Loucy (cell line): Measurements from ENCODE around the gene NFAT5.
A peak's percentile ranks its signal among the peaks of the same experiment; 100 is the strongest.

ENCODE experiments used
- H2AFZ ChIP-seq: fragments of 200-600 bp; sonication (generic); 2 replicates; pipeline ENCODE4 v1.6.0; 2016; ENCODE audit warnings: antibody characterized with exemption, mild to moderate bottlenecking, low read length, moderate library complexity
- H3F3A ChIP-seq: fragments of 200-600 bp; 2 replicates; pipeline ENCODE4 v1.6.0; 2016; ENCODE audit warnings: antibody characterized with exemption, low read depth, mild to moderate bottlenecking
- H3K27me3 ChIP-seq: fragments of 200-600 bp; sonication (generic); 2 replicates; pipeline ENCODE4 v1.6.1; 2014; ENCODE audit warnings: low read length, mild to moderate bottlenecking; ENCODE audit not compliant: insufficient read depth, poor library complexity, severe bottlenecking
- H3K36me3 ChIP-seq: fragments of 200-600 bp; sonication (generic); 2 replicates; pipeline ENCODE4 v1.6.1; 2016; ENCODE audit warnings: low read length; ENCODE audit not compliant: insufficient read depth
- H3K4me1 ChIP-seq: fragments of 200-600 bp; sonication (generic); 2 replicates; pipeline ENCODE4 v1.5.1; 2014; ENCODE audit warnings: low read length, mild to moderate bottlenecking; ENCODE audit not compliant: insufficient read depth, poor library complexity, severe bottlenecking
- H3K4me2 ChIP-seq: fragments of 200-600 bp; sonication (generic); 2 replicates; pipeline ENCODE4 v1.6.0; 2014; ENCODE audit warnings: antibody characterized with exemption, low read length, low read depth, mild to moderate bottlenecking; ENCODE audit not compliant: poor library complexity, severe bottlenecking
- H3K4me3 ChIP-seq: fragments of 200-600 bp; sonication (generic); 2 replicates; pipeline ENCODE4 v1.5.1; 2014; ENCODE audit warnings: low read length, mild to moderate bottlenecking, mixed read lengths; ENCODE audit not compliant: poor library complexity, severe bottlenecking
- H3K79me2 ChIP-seq: fragments of 200-600 bp; sonication (generic); 2 replicates; pipeline ENCODE4 v1.6.1; 2014; ENCODE audit warnings: low read length; ENCODE audit not compliant: insufficient read depth
- H3K9ac ChIP-seq: fragments of 200-600 bp; sonication (generic); 2 replicates; pipeline ENCODE4 v1.6.0; 2014; ENCODE audit warnings: mild to moderate bottlenecking, low read depth, low read length, moderate library complexity; ENCODE audit not compliant: poor library complexity, severe bottlenecking
- H3K9me2 ChIP-seq: fragments of 200-600 bp; sonication (generic); replicated peaks from 2 replicates; pipeline ENCODE4 v1.6.1; 2016; ENCODE audit warnings: low read depth, low read length, mixed read lengths
- H3K9me3 ChIP-seq: fragments of 200-600 bp; sonication (generic); 2 replicates; pipeline ENCODE4 v1.6.1; 2014; ENCODE audit warnings: mild to moderate bottlenecking, antibody characterized with exemption, low read length, low read depth; ENCODE audit not compliant: insufficient read depth
- H4K20me1 ChIP-seq: fragments of 200-600 bp; sonication (generic); 2 replicates; pipeline ENCODE4 v1.6.0; 2014; ENCODE audit warnings: antibody characterized with exemption, low read length, mild to moderate bottlenecking; ENCODE audit not compliant: insufficient read depth, poor library complexity, severe bottlenecking
- CTCF ChIP-seq: fragments of 200-600 bp; sonication (generic); conservative IDR thresholded peaks from 2 replicates; pipeline ENCODE4 v1.5.1; 2014; ENCODE audit warnings: mild to moderate bottlenecking, antibody characterized with exemption, low read length
- EZH2phosphoT487 ChIP-seq: fragments of 200-600 bp; IDR thresholded peaks from 2 replicates; pipeline ENCODE4 v1.6.1; 2018; ENCODE audit warnings: antibody characterized with exemption, mild to moderate bottlenecking, moderate library complexity, borderline replicate concordance

NFAT5 gene

DNA sequence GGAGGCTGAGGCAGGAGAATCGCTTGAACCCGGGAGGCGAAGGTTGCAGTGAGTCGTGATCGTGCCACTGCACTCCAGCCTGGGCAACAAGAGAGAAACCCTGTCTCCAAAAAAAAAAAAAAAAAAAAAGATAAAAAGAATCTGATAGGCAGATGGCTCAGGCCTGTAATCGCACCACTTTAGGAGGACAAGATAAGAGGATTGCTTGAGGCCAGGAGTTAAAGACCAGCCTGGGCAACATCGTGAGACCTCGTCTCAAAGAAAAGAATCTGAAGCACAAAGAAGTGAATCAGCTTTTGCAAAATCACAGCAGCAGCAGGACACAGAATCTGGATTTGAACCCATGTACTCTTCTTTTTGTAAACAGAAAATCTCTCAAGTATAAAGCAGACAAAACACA lies 181.3 kb downstream of the NFAT5 start:
- H3K4me1 ChIP-seq, result peaks cover 2% of the 10 kb centered on the region
- H3F3A ChIP-seq, result no peaks in the 10 kb centered on the region
- H2AFZ ChIP-seq, result no peak overlapping the region
- H3K9me3 ChIP-seq, result no peaks in the 10 kb centered on the region
- H3K9ac ChIP-seq, result no peak overlapping the region
- peaks cover 83% of the 10 kb centered on the region; the same call in 1 of the 2 replicates for H3K36me3 ChIP-seq
- no peak overlapping the region for H3K4me2 ChIP-seq
- no peaks in the 10 kb centered on the region for H3K9me2 ChIP-seq
- no peak for TF ChIP-seq CTCF
- TF ChIP-seq EZH2phosphoT487, result no peak
- no peaks in the 10 kb centered on the region for H3K27me3 ChIP-seq
- no peak overlapping the region for H3K4me3 ChIP-seq
- H3K79me2 ChIP-seq, result peaks cover 21% of the 10 kb centered on the region
- no peaks in the 10 kb centered on the region for H4K20me1 ChIP-seq

DNA sequence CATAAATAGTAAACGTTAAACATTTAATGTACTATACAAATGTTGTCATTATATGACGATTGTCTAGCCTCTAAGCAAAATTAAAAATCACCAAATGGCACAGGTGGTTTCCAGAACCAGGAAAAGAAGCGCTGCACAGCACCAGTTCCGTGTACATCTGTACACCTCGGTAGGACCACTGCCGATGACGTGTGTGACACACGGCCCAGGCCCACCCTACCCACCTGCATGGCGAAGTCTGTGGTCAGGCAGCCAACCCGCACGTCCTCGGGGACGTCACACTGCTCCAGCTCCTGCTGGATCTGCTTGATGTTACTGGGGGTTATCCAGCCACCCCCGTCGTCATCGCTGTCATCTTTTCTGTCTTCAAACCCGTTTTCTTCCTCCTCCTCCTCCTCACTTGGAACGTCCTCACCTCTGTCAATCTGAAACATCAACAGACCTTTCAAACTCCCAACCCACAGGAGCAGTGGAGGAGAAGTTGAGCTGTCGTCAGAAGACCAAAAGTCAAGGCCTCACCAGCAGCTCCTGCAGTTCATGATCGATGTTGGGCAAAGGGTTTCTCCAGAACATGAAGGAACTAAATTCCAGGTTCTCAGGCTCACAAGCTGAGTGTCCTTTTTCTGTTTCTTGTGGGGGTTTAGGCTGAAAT lies 183.1 kb downstream of the NFAT5 start:
- Histone ChIP-seq H3K79me2 (peaks cover 38% of the 10 kb centered on the region), H3K9me3 (no peaks in the 10 kb centered on the region), H3K4me2 (no peak overlapping the region), H2AFZ (no peak overlapping the region), H3K36me3 (peaks cover 66% of the 10 kb centered on the region; the same call in 1 of the 2 replicates), H3K27me3 (no peaks in the 10 kb centered on the region), H3K4me3 (no peak overlapping the region), H3K4me1 (peaks cover 13% of the 10 kb centered on the region), H3F3A (no peaks in the 10 kb centered on the region), H4K20me1 (no peaks in the 10 kb centered on the region), H3K9me2 (no peaks in the 10 kb centered on the region), H3K9ac (no peak overlapping the region)
- TF ChIP-seq EZH2phosphoT487, result no peak
- no peak for TF ChIP-seq CTCF

DNA sequence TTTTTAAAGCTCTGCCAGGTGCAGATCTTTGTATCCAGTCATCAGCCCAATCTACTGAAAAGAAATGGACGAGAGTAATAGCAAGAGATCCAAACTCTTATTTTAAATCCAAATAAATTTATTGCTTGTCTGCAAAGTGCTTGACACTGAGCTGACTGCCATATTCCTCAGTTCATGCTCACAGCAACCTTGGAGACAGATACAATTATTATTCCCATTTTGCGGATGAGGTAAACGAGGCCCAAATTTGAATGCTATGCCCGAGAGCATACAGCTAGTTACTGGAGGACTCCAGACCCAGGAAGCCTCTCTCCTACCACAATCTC lies 188.3 kb downstream of the NFAT5 start:
- Histone ChIP-seq H3F3A (no peaks in the 10 kb centered on the region), H3K4me3 (peak overlapping the region; percentile 90), H3K36me3 (peaks cover 17% of the 10 kb centered on the region; the same call in 1 of the 2 replicates), H3K9me3 (no peaks in the 10 kb centered on the region), H3K4me2 (peak overlapping the region; percentile 75), H3K9ac (peak overlapping the region; percentile 89), H3K9me2 (no peaks in the 10 kb centered on the region), H3K27me3 (no peaks in the 10 kb centered on the region), H2AFZ (peak overlapping the region; percentile 93), H4K20me1 (no peaks in the 10 kb centered on the region), H3K4me1 (peaks cover 13% of the 10 kb centered on the region), H3K79me2 (peaks cover 45% of the 10 kb centered on the region)
- TF ChIP-seq CTCF, result no peak
